GM19193 (cell line): ENCODE data around the gene ENPP6.

ENCODE experiments used
- POLR2A ChIP-seq: IDR thresholded peaks from 4 replicates; pipeline ENCODE4 v1.6.1; 2011; ENCODE audit not compliant: insufficient read depth, insufficient read length; ENCODE audit errors: extremely low read depth

Gene ENPP6

GRCh38 chr4:184115399-184115798 lies 102.3 kb downstream of the ENPP6 start:
- no peak for TF ChIP-seq POLR2A

DNA sequence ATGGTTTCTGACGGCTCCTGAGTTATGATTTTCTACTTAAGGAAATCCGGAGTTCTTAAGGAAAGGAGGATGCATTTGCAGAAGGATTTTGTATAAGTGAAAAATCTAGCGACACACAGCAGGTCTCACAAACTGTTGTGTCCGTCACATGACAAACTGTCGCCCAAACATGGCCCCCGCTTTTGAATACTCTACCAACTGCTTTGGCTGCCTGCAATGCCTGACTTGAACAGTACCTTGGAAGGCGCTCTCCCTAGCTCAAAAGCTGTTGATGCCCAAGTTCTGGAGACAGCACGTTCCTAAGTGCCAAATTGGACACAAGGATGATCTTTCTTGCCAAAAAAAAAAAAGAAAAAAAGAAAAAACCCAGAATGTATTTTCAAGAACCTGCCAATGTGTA lies 103.2 kb downstream of the ENPP6 start:
- no peak for TF ChIP-seq POLR2A

DNA sequence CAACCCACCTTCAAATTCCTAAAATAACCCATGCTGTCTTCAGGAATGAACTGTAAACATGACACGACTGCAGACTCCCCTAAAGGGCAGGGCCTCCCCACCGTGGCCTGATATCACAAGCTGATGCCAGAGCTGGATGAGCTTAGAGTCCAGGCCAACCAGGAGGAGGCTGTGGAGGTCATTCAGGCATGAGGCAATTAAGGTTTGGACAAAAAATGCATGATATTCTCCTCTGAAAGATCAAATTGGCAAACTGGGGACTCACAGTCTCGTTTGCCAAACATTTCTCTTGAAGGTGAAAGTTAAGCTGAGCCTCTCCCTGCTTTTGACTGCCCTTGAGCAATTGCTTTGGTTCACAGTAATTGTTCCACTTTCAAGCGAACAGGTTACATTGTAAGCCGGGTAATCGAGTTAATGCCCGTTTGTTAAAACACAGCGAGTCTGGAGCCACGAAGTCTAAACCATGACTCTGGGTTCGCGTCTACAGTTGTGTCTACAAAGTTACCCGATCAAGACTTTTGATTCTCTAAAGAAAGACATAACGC lies 105.6 kb downstream of the ENPP6 start:
- no peak for TF ChIP-seq POLR2A

- TF ChIP-seq POLR2A, result no peak
These were observed 106.3 kb downstream of the ENPP6 start for GRCh38 chr4:184111233-184111832.

GRCh38 chr4:184110452-184111224 lies 107.0 kb downstream of the ENPP6 start:
- no peak for TF ChIP-seq POLR2A

GRCh38 chr4:184108006-184108501 lies 109.6 kb downstream of the ENPP6 start:
- no peak for TF ChIP-seq POLR2A

GRCh38 chr4:184104419-184105101 lies 113.1 kb downstream of the ENPP6 start:
- TF ChIP-seq POLR2A, result no peak

DNA sequence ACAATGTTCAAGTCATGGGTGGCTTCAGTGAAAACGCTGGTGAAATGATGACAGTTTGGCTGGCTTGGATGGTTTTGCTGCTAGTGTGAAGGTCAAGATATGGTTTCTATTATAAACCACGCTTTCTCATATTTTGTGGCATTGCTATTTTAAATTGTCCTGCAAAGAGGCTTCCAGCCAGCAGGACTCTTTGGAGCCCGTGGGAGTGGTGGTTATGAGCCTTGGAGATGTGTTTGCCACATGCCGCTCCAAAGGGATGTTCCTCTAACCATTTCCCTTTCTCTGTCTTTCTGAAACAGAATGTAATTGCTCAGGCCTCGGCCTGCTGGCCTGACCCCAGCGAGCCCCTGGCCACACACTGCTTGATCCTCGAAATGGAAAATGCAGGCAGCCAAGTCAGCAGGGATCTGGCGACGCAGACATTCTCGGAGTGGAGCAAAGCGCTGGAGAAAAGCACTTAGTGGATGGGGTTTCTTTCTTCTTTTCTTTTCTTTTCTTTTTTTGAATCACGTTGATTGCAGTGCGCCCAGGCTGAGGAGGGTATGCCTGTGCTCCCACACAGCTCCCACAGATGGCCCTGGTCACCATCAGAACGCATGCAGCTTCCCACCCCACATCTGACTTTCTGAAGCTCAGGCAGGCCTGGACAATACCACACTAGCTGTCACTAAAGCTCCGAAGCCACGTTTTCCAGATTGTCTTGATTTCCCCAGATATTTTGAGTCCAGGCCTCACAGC lies 114.0 kb downstream of the ENPP6 start:
- TF ChIP-seq POLR2A, result no peak

GRCh38 chr4:184102927-184103326 lies 114.7 kb downstream of the ENPP6 start:
- no peak for TF ChIP-seq POLR2A

- no peak for TF ChIP-seq POLR2A
These were observed 115.2 kb downstream of the ENPP6 start for GRCh38 chr4:184102488-184102887.

GRCh38 chr4:184101711-184102110 lies 116.0 kb downstream of the ENPP6 start:
- TF ChIP-seq POLR2A, result no peak

- no peak for TF ChIP-seq POLR2A
These were observed 117.3 kb downstream of the ENPP6 start for GRCh38 chr4:184100297-184100885.

GRCh38 chr4:184099535-184099966 lies 118.1 kb downstream of the ENPP6 start:
- no peak for TF ChIP-seq POLR2A

- TF ChIP-seq POLR2A, result no peak
These were observed 118.7 kb downstream of the ENPP6 start for GRCh38 chr4:184099000-184099399.

DNA sequence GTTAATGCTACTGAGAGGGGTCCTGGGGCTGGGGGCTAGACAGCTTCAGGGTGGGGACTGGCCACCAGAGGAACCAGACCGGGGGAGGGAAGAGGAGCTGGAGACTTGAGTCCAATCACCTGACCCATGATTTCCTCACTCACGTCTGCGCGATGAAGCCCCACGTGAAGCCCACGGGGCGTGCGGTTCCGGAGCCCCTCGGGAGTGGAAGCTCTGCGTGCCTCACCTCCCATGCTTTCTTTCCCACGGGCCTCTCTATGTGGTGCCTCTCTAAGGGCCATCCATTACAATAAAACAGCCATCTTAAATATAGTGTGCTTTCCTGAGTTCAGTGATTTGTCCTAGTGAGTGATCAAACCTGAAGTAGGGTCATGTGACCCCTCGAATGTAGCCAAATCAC lies 119.9 kb downstream of the ENPP6 start:
- TF ChIP-seq POLR2A, result no peak

DNA sequence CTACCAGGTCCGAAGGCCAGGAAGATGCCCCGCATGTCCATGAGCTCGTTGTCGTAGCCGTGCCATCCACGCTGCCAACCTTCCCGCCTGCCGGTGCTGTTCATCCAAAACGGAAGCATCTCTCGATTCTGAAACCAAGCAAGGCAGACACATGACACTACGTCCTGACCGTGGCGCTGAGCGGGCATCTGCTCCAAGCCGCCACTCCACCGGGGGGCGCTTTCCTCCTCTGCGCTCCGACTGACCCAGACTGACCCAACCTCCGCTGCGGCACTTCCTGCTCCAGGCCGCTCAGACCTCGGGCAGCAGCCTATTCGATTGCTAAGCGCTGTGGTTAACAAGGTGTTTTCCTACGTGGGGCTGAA lies 120.5 kb downstream of the ENPP6 start:
- no peak for TF ChIP-seq POLR2A
